Measurements from ENCODE around the gene NPHP4. TPM values are rescaled to one million over a fixed set of nuclear protein-coding genes. Genes with fewer than 3 reads are reported as not detected.

The NPHP4 gene
- total RNA-seq, 1 donor, result 8.0 TPM

- H3K36me3 ChIP-seq (ENCODE audit: insufficient read depth, low read length), result peaks cover 11% of the 10 kb centered on the region
- H3K27me3 ChIP-seq (ENCODE audit: insufficient read depth, low read length), result no peaks in the 10 kb centered on the region
- H2AFZ ChIP-seq (ENCODE audit: low read length), result no peak overlapping the region
- H3K9me3 ChIP-seq (ENCODE audit: low read depth, low read length), result no peaks in the 10 kb centered on the region
- no peak overlapping the region for H3K4me2 ChIP-seq (ENCODE audit: insufficient read depth, low read length)
- no peaks in the 10 kb centered on the region for H4K20me1 ChIP-seq (ENCODE audit: insufficient read depth, low read length)
- no peak overlapping the region for H3K4me3 ChIP-seq (ENCODE audit: insufficient read depth, low read length)
- TF ChIP-seq CTCF (IDR thresholded peaks at IDR 0.05; ENCODE audit: extremely low read depth, low read depth, low read length), result no peak
- no peaks in the 10 kb centered on the region for H3K4me1 ChIP-seq (ENCODE audit: insufficient read depth, low read length)
- H3K27ac ChIP-seq (ENCODE audit: low read depth, low read length), result no peak overlapping the region
- peak; percentile 22 for DNase-seq (ENCODE audit: insufficient read length, low spot score, missing footprints)
- H3K79me2 ChIP-seq (ENCODE audit: insufficient read depth, low read length), result no peaks in the 10 kb centered on the region
Measured at GRCh38 chr1:5953386-5953785, 38.8 kb downstream of the NPHP4 start.

GRCh38 chr1:5951846-5952410 lies 40.3 kb downstream of the NPHP4 start:
- Histone ChIP-seq H3K36me3 (ENCODE audit: insufficient read depth, low read length) (peaks cover 11% of the 10 kb centered on the region), H2AFZ (ENCODE audit: low read length) (no peak overlapping the region), H3K4me1 (ENCODE audit: insufficient read depth, low read length) (no peaks in the 10 kb centered on the region), H4K20me1 (ENCODE audit: insufficient read depth, low read length) (no peaks in the 10 kb centered on the region), H3K79me2 (ENCODE audit: insufficient read depth, low read length) (no peaks in the 10 kb centered on the region), H3K27ac (ENCODE audit: low read depth, low read length) (no peak overlapping the region), H3K9me3 (ENCODE audit: low read depth, low read length) (no peaks in the 10 kb centered on the region), H3K4me2 (ENCODE audit: insufficient read depth, low read length) (no peak overlapping the region), H3K4me3 (ENCODE audit: insufficient read depth, low read length) (no peak overlapping the region), H3K27me3 (ENCODE audit: insufficient read depth, low read length) (no peaks in the 10 kb centered on the region)
- TF ChIP-seq CTCF (IDR thresholded peaks at IDR 0.05; ENCODE audit: extremely low read depth, low read depth, low read length), result no peak
- DNase-seq (ENCODE audit: insufficient read length, low spot score, missing footprints), result peak; percentile 35

- H4K20me1 ChIP-seq (ENCODE audit: insufficient read depth, low read length), result no peaks in the 10 kb centered on the region
- H3K4me2 ChIP-seq (ENCODE audit: insufficient read depth, low read length), result no peak overlapping the region
- H3K9me3 ChIP-seq (ENCODE audit: low read depth, low read length), result no peaks in the 10 kb centered on the region
- no peak overlapping the region for H2AFZ ChIP-seq (ENCODE audit: low read length)
- no peak for TF ChIP-seq CTCF (IDR thresholded peaks at IDR 0.05; ENCODE audit: extremely low read depth, low read depth, low read length)
- H3K79me2 ChIP-seq (ENCODE audit: insufficient read depth, low read length), result no peaks in the 10 kb centered on the region
- H3K36me3 ChIP-seq (ENCODE audit: insufficient read depth, low read length), result peaks cover 12% of the 10 kb centered on the region
- no peak overlapping the region for H3K27ac ChIP-seq (ENCODE audit: low read depth, low read length)
- peak; percentile 29 for DNase-seq (ENCODE audit: insufficient read length, low spot score, missing footprints)
- no peak overlapping the region for H3K4me3 ChIP-seq (ENCODE audit: insufficient read depth, low read length)
- no peaks in the 10 kb centered on the region for H3K27me3 ChIP-seq (ENCODE audit: insufficient read depth, low read length)
- no peaks in the 10 kb centered on the region for H3K4me1 ChIP-seq (ENCODE audit: insufficient read depth, low read length)
Measured at GRCh38 chr1:5950994-5951785, 41.0 kb downstream of the NPHP4 start.

GRCh38 chr1:5950201-5950895 lies 41.9 kb downstream of the NPHP4 start:
- Histone ChIP-seq H3K9me3 (ENCODE audit: low read depth, low read length) (no peaks in the 10 kb centered on the region), H3K27me3 (ENCODE audit: insufficient read depth, low read length) (no peaks in the 10 kb centered on the region), H3K4me1 (ENCODE audit: insufficient read depth, low read length) (no peaks in the 10 kb centered on the region), H3K36me3 (ENCODE audit: insufficient read depth, low read length) (peaks cover 14% of the 10 kb centered on the region), H2AFZ (ENCODE audit: low read length) (no peak overlapping the region), H3K79me2 (ENCODE audit: insufficient read depth, low read length) (no peaks in the 10 kb centered on the region), H3K4me3 (ENCODE audit: insufficient read depth, low read length) (no peak overlapping the region), H4K20me1 (ENCODE audit: insufficient read depth, low read length) (no peaks in the 10 kb centered on the region), H3K4me2 (ENCODE audit: insufficient read depth, low read length) (no peak overlapping the region), H3K27ac (ENCODE audit: low read depth, low read length) (no peak overlapping the region)
- no peak for TF ChIP-seq CTCF (IDR thresholded peaks at IDR 0.05; ENCODE audit: extremely low read depth, low read depth, low read length)
- DNase-seq (ENCODE audit: insufficient read length, low spot score, missing footprints), result peak; percentile 74
